ENCODE measurements around the gene POLR3F.
"Not testable (repeated sequence)": the region's sequence is repeated elsewhere in the genome, so short reads cannot be mapped to it uniquely, and the experiment has no call there.

Gene POLR3F

GRCh38 chr20:18504479-18505060 lies 37.4 kb downstream of the POLR3F start:
- DNase-seq (ENCODE audit: extremely low read depth in 1 of 2, low read depth in 1 of 2) = no peak

- no peak for DNase-seq (ENCODE audit: extremely low read depth in 1 of 2, low read depth in 1 of 2)
These were observed 39.6 kb downstream of the POLR3F start for GRCh38 chr20:18506744-18507143.

GRCh38 chr20:18507218-18508191 lies 40.3 kb downstream of the POLR3F start, which contains the start of gene SEC23B:
SEC23B (plus strand) TSS chr20:18507940; CDS start chr20:18510836, 2,896 bp downstream.
- DNase-seq (ENCODE audit: extremely low read depth in 1 of 2, low read depth in 1 of 2) = peak; percentile 95 to 98

GRCh38 chr20:18511571-18511970 lies 44.4 kb downstream of the POLR3F start:
- DNase-seq (ENCODE audit: extremely low read depth in 1 of 2, low read depth in 1 of 2) = no peak

- DNase-seq (ENCODE audit: extremely low read depth in 1 of 2, low read depth in 1 of 2) = no peak
These were observed 46.0 kb downstream of the POLR3F start for GRCh38 chr20:18513208-18513607.

- no peak for DNase-seq (ENCODE audit: extremely low read depth in 1 of 2, low read depth in 1 of 2)
These were observed 46.9 kb downstream of the POLR3F start for GRCh38 chr20:18514127-18514526.

- no peak for DNase-seq (ENCODE audit: extremely low read depth in 1 of 2, low read depth in 1 of 2)
These were observed 48.8 kb downstream of the POLR3F start for GRCh38 chr20:18515973-18516372.

GRCh38 chr20:18522066-18522465 lies 54.9 kb downstream of the POLR3F start:
- not testable (repeated sequence) for DNase-seq (ENCODE audit: extremely low read depth in 1 of 2, low read depth in 1 of 2)

GRCh38 chr20:18523066-18523465 lies 55.9 kb downstream of the POLR3F start:
- DNase-seq (ENCODE audit: extremely low read depth in 1 of 2, low read depth in 1 of 2) = no peak

GRCh38 chr20:18524646-18525045 lies 57.5 kb downstream of the POLR3F start:
- no peak for DNase-seq (ENCODE audit: extremely low read depth in 1 of 2, low read depth in 1 of 2)

GRCh38 chr20:18526761-18527160 lies 59.6 kb downstream of the POLR3F start:
- DNase-seq (ENCODE audit: extremely low read depth in 1 of 2, low read depth in 1 of 2) = not testable (repeated sequence)

GRCh38 chr20:18527339-18527738 lies 60.1 kb downstream of the POLR3F start:
- DNase-seq (ENCODE audit: extremely low read depth in 1 of 2, low read depth in 1 of 2) = no peak

GRCh38 chr20:18527836-18528235 lies 60.6 kb downstream of the POLR3F start:
- no peak for DNase-seq (ENCODE audit: extremely low read depth in 1 of 2, low read depth in 1 of 2)

- DNase-seq (ENCODE audit: extremely low read depth in 1 of 2, low read depth in 1 of 2) = no peak
These were observed 61.9 kb downstream of the POLR3F start for GRCh38 chr20:18529041-18529440.

- DNase-seq (ENCODE audit: extremely low read depth in 1 of 2, low read depth in 1 of 2) = no peak
These were observed 65.4 kb downstream of the POLR3F start for GRCh38 chr20:18532626-18533025.

GRCh38 chr20:18533491-18533890 lies 66.3 kb downstream of the POLR3F start:
- DNase-seq (ENCODE audit: extremely low read depth in 1 of 2, low read depth in 1 of 2) = no peak

- no peak for DNase-seq (ENCODE audit: extremely low read depth in 1 of 2, low read depth in 1 of 2)
These were observed 66.9 kb downstream of the POLR3F start for GRCh38 chr20:18533978-18534644.

All from activated CD8-positive, alpha-beta memory T cell treated with anti-CD3 and anti-CD28 coated beads for 1 hour (primary cell).